A549 (cell line): ENCODE data around the gene MGLL.

Experiments
- TF ChIP-seq, protein P1 (sequence below): fragments of 200-600 bp; sonication (generic); IDR thresholded peaks from 2 replicates; pipeline ENCODE4 v1.6.1; 2016; ENCODE audit warnings: antibody characterized with exemption, mild to moderate bottlenecking, moderate library complexity
- TF ChIP-seq, protein P2 (sequence below): fragments of 250-450 bp; sonication (Bioruptor Pico); IDR thresholded peaks from 2 replicates; pipeline ENCODE4 v1.5.0; 2021; ENCODE audit warnings: mild to moderate bottlenecking, moderate library complexity, borderline replicate concordance
- TF ChIP-seq, protein P3 (sequence below): fragments of >200 bp; sonication (Bioruptor Twin); formaldehyde crosslinking; IDR thresholded peaks from 3 replicates; pipeline ENCODE4 v1.5.1; 2016

DNA sequence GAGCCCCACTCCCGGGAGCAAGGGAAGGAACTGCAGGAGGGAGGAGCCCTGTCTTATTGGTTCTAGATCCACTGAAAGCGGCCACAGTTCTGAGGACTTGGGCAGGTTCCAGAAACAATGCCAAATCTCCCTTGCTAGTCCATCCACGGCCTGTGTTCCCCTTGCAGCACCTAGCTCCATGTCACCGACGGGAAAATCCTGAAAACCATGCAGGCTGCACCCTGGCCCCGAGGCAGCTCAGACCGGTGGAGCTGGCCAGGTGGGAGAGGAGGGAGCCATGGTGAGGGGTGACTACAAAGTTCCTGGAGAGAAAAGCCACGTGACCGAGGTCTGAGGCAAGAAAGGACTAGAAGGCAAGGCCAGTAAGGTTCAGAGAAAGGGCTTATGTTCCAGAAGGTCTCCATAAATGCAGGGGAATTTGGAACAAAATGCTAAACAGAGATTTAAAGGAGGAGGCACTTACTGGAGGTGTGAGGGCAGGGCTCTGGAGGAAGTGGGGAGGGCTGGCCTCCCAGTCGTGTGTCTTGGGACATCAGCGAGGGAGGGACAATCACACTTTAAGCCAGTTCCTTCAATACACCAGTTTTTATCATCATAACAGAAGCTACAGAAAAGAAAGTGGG is 5.4 kb downstream of the MGLL start:
- TF ChIP-seq, protein P1, sequence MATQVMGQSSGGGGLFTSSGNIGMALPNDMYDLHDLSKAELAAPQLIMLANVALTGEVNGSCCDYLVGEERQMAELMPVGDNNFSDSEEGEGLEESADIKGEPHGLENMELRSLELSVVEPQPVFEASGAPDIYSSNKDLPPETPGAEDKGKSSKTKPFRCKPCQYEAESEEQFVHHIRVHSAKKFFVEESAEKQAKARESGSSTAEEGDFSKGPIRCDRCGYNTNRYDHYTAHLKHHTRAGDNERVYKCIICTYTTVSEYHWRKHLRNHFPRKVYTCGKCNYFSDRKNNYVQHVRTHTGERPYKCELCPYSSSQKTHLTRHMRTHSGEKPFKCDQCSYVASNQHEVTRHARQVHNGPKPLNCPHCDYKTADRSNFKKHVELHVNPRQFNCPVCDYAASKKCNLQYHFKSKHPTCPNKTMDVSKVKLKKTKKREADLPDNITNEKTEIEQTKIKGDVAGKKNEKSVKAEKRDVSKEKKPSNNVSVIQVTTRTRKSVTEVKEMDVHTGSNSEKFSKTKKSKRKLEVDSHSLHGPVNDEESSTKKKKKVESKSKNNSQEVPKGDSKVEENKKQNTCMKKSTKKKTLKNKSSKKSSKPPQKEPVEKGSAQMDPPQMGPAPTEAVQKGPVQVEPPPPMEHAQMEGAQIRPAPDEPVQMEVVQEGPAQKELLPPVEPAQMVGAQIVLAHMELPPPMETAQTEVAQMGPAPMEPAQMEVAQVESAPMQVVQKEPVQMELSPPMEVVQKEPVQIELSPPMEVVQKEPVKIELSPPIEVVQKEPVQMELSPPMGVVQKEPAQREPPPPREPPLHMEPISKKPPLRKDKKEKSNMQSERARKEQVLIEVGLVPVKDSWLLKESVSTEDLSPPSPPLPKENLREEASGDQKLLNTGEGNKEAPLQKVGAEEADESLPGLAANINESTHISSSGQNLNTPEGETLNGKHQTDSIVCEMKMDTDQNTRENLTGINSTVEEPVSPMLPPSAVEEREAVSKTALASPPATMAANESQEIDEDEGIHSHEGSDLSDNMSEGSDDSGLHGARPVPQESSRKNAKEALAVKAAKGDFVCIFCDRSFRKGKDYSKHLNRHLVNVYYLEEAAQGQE = no peak
- TF ChIP-seq, protein P2, sequence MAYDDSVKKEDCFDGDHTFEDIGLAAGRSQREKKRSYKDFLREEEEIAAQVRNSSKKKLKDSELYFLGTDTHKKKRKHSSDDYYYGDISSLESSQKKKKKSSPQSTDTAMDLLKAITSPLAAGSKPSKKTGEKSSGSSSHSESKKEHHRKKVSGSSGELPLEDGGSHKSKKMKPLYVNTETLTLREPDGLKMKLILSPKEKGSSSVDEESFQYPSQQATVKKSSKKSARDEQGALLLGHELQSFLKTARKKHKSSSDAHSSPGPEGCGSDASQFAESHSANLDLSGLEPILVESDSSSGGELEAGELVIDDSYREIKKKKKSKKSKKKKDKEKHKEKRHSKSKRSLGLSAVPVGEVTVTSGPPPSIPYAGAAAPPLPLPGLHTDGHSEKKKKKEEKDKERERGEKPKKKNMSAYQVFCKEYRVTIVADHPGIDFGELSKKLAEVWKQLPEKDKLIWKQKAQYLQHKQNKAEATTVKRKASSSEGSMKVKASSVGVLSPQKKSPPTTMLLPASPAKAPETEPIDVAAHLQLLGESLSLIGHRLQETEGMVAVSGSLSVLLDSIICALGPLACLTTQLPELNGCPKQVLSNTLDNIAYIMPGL (CRISPR knock-in tag) = no peak
- TF ChIP-seq, protein P3, sequence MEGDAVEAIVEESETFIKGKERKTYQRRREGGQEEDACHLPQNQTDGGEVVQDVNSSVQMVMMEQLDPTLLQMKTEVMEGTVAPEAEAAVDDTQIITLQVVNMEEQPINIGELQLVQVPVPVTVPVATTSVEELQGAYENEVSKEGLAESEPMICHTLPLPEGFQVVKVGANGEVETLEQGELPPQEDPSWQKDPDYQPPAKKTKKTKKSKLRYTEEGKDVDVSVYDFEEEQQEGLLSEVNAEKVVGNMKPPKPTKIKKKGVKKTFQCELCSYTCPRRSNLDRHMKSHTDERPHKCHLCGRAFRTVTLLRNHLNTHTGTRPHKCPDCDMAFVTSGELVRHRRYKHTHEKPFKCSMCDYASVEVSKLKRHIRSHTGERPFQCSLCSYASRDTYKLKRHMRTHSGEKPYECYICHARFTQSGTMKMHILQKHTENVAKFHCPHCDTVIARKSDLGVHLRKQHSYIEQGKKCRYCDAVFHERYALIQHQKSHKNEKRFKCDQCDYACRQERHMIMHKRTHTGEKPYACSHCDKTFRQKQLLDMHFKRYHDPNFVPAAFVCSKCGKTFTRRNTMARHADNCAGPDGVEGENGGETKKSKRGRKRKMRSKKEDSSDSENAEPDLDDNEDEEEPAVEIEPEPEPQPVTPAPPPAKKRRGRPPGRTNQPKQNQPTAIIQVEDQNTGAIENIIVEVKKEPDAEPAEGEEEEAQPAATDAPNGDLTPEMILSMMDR = no peak
